Measurements from ENCODE around the gene ENDOU. TPM values are rescaled to one million over a fixed set of nuclear protein-coding genes. Genes with fewer than 3 reads are reported as not detected.

The ENDOU gene
- total RNA-seq, 4 donors from 2014 or later = 0.32 TPM; not detected in 3

GRCh38 chr12:47707355-47707754, 17.9 kb downstream of the ENDOU start:
- H3K36me3 ChIP-seq = no peaks in the 10 kb centered on the region
- H3K27me3 ChIP-seq = no peaks in the 10 kb centered on the region
- H3K4me3 ChIP-seq = peak overlapping the region in 1 of 4 donors; percentile 87
- peak overlapping the region in 1 of 4 donors; percentile 90 for H3K27ac ChIP-seq
- intact Hi-C loops (cut with DNase I; ENCODE audit: low total_unique reads) (no loop called here), in situ Hi-C loops (cut with MboI; ENCODE audit: low pct_ligation_motif_present in 1 of 4, low pct_unique_long_range_greater_than_20kb in 1 of 4, low sequenced_read_pairs in 3 of 4) (no loop called here)
- no peaks in the 10 kb centered on the region for H3K9me3 ChIP-seq
- TF ChIP-seq POLR2AphosphoS5 (IDR thresholded peaks at IDR 0.05) (no peak), CTCF (IDR thresholded peaks at IDR 0.05) (no peak), EP300 (IDR thresholded peaks at IDR 0.05; ENCODE audit: low read depth) (no peak), POLR2A (IDR thresholded peaks at IDR 0.05) (no peak)
- DNase-seq = no peak
- H3K4me1 ChIP-seq = peaks cover 3 to 34% (median 12%) of the 10 kb centered on the region in 4 donors

GRCh38 chr12:47705566-47706425, 19.5 kb downstream of the ENDOU start, which contains the start of gene RPAP3:
TSS of gene RPAP3 (minus strand) at chr12:47706030. CDS start at chr12:47702840, 3,190 bp downstream.
- H3K9me3 ChIP-seq = no peaks in the 10 kb centered on the region
- no peaks in the 10 kb centered on the region for H3K27me3 ChIP-seq
- H3K36me3 ChIP-seq = peaks cover 0 to 12% (median 0%) of the 10 kb centered on the region in 4 donors
- TF ChIP-seq POLR2A (IDR thresholded peaks at IDR 0.05) (peak; percentile 92), CTCF (IDR thresholded peaks at IDR 0.05) (peak; percentile 71 to 77 (median 74)), EP300 (IDR thresholded peaks at IDR 0.05; ENCODE audit: low read depth) (no peak), POLR2AphosphoS5 (IDR thresholded peaks at IDR 0.05) (peak; percentile 96 to 98 (median 98))
- peak within 1 kb of the TSS; percentile 90 to 96 (median 95) for H3K27ac ChIP-seq
- DNase-seq = peak; percentile 98
- intact Hi-C loops (cut with DNase I; ENCODE audit: low total_unique reads) = no loop called here
- peaks cover 3 to 34% (median 12%) of the 10 kb centered on the region in 4 donors for H3K4me1 ChIP-seq
- in situ Hi-C loops (cut with MboI; ENCODE audit: low pct_ligation_motif_present in 1 of 4, low pct_unique_long_range_greater_than_20kb in 1 of 4, low sequenced_read_pairs in 3 of 4) = no loop called here
- WGBS, 2 donors (ENCODE audit: low coverage in 1 of 2) = 0% methylated on average over 33 of the region's 66 CpGs; no CpG with 5 or more reads in 1 of the 2 donors
- peak within 1 kb of the TSS; percentile 87 to 98 (median 94) for H3K4me3 ChIP-seq

GRCh38 chr12:47705229-47705565, 20.1 kb downstream of the ENDOU start:
- H3K9me3 ChIP-seq = no peaks in the 10 kb centered on the region
- peak overlapping the region; percentile 87 to 98 (median 94) for H3K4me3 ChIP-seq
- no peaks in the 10 kb centered on the region for H3K27me3 ChIP-seq
- peak overlapping the region; percentile 90 to 96 (median 95) for H3K27ac ChIP-seq
- no peak for DNase-seq
- 0 to 2% methylated on average over 2 to 8 of the region's 9 CpGs for WGBS, 2 donors (ENCODE audit: low coverage in 1 of 2)
- TF ChIP-seq EP300 (IDR thresholded peaks at IDR 0.05; ENCODE audit: low read depth) = no peak
- no peak for TF ChIP-seq POLR2A (IDR thresholded peaks at IDR 0.05)
- no peak for TF ChIP-seq CTCF (IDR thresholded peaks at IDR 0.05)
- TF ChIP-seq POLR2AphosphoS5 (IDR thresholded peaks at IDR 0.05) = no peak
- in situ Hi-C loops (cut with MboI; ENCODE audit: low pct_ligation_motif_present in 1 of 4, low pct_unique_long_range_greater_than_20kb in 1 of 4, low sequenced_read_pairs in 3 of 4) = no loop called here
- H3K4me1 ChIP-seq = peaks cover 3 to 34% (median 12%) of the 10 kb centered on the region in 4 donors
- H3K36me3 ChIP-seq = peaks cover 0 to 18% (median 0%) of the 10 kb centered on the region in 4 donors
- intact Hi-C loops (cut with DNase I; ENCODE audit: low total_unique reads) = no loop called here

- H3K4me3 ChIP-seq = peak overlapping the region in 2 of 4 donors; percentile 87 to 98
- 80 to 87% methylated on average over 6 to 9 of the region's 9 CpGs for WGBS, 2 donors (ENCODE audit: low coverage in 1 of 2)
- intact Hi-C loops (cut with DNase I; ENCODE audit: low total_unique reads) (no loop called here), in situ Hi-C loops (cut with MboI; ENCODE audit: low pct_ligation_motif_present in 1 of 4, low pct_unique_long_range_greater_than_20kb in 1 of 4, low sequenced_read_pairs in 3 of 4) (no loop called here)
- TF ChIP-seq POLR2AphosphoS5 (IDR thresholded peaks at IDR 0.05) (no peak), POLR2A (IDR thresholded peaks at IDR 0.05) (no peak), EP300 (IDR thresholded peaks at IDR 0.05; ENCODE audit: low read depth) (no peak), CTCF (IDR thresholded peaks at IDR 0.05) (no peak)
- H3K9me3 ChIP-seq = no peaks in the 10 kb centered on the region
- peaks cover 0 to 22% (median 0%) of the 10 kb centered on the region in 4 donors for H3K36me3 ChIP-seq
- no peaks in the 10 kb centered on the region for H3K27me3 ChIP-seq
- DNase-seq = no peak
- H3K4me1 ChIP-seq = peaks cover 3 to 34% (median 12%) of the 10 kb centered on the region in 4 donors
- peak overlapping the region in 1 of 4 donors; percentile 96 for H3K27ac ChIP-seq
Measured at GRCh38 chr12:47704719-47705118, 20.6 kb downstream of the ENDOU start.
